Measurements from ENCODE around the gene ERMARD.

GRCh38 chr6:169722362-169723199 lies 28.8 kb upstream of the ERMARD start:
- TF ChIP-seq, protein P1, sequence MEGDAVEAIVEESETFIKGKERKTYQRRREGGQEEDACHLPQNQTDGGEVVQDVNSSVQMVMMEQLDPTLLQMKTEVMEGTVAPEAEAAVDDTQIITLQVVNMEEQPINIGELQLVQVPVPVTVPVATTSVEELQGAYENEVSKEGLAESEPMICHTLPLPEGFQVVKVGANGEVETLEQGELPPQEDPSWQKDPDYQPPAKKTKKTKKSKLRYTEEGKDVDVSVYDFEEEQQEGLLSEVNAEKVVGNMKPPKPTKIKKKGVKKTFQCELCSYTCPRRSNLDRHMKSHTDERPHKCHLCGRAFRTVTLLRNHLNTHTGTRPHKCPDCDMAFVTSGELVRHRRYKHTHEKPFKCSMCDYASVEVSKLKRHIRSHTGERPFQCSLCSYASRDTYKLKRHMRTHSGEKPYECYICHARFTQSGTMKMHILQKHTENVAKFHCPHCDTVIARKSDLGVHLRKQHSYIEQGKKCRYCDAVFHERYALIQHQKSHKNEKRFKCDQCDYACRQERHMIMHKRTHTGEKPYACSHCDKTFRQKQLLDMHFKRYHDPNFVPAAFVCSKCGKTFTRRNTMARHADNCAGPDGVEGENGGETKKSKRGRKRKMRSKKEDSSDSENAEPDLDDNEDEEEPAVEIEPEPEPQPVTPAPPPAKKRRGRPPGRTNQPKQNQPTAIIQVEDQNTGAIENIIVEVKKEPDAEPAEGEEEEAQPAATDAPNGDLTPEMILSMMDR (IDR thresholded peaks at IDR 0.05), result no peak
- no peak for TF ChIP-seq POLR2AphosphoS5 (IDR thresholded peaks at IDR 0.05; ENCODE audit: insufficient read depth in 1 of 2, low read depth in 1 of 2)
